Measurements from ENCODE around the gene SLC1A5. TPM values are rescaled to one million over a fixed set of nuclear protein-coding genes. Genes with fewer than 3 reads are reported as not detected.

Gene SLC1A5
- total RNA-seq, 4 donors from 2014 or later = 42.8 to 93.6 (median 66.7) TPM

GRCh38 chr19:46788968-46789338 lies 559 bp upstream of the SLC1A5 start:
- H3K4me1 ChIP-seq = peaks cover 39 to 52% (median 52%) of the 10 kb centered on the region in 4 donors
- intact Hi-C loops (cut with DNase I) = no loop called here
- DNase-seq (ENCODE audit: extremely low spot score) = no peak
- peak overlapping the region; percentile 78 to 93 (median 84) for H3K27ac ChIP-seq (replicated peaks in 1 of 4)
- TF ChIP-seq EP300 (IDR thresholded peaks at IDR 0.05) = no peak
- TF ChIP-seq, protein P1, sequence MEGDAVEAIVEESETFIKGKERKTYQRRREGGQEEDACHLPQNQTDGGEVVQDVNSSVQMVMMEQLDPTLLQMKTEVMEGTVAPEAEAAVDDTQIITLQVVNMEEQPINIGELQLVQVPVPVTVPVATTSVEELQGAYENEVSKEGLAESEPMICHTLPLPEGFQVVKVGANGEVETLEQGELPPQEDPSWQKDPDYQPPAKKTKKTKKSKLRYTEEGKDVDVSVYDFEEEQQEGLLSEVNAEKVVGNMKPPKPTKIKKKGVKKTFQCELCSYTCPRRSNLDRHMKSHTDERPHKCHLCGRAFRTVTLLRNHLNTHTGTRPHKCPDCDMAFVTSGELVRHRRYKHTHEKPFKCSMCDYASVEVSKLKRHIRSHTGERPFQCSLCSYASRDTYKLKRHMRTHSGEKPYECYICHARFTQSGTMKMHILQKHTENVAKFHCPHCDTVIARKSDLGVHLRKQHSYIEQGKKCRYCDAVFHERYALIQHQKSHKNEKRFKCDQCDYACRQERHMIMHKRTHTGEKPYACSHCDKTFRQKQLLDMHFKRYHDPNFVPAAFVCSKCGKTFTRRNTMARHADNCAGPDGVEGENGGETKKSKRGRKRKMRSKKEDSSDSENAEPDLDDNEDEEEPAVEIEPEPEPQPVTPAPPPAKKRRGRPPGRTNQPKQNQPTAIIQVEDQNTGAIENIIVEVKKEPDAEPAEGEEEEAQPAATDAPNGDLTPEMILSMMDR (IDR thresholded peaks at IDR 0.05) = no peak
- no peak for TF ChIP-seq POLR2AphosphoS5 (IDR thresholded peaks at IDR 0.05)
- no peak for TF ChIP-seq POLR2A (IDR thresholded peaks at IDR 0.05; ENCODE audit: low read depth)
- 58% methylated on average over 9 of the region's 9 CpGs for WGBS
- peak overlapping the region; percentile 70 to 90 (median 84) for H3K4me3 ChIP-seq
- peaks cover 0 to 7% (median under 1%) of the 10 kb centered on the region in 4 donors for H3K36me3 ChIP-seq
- H3K27me3 ChIP-seq = peaks cover 0 to 4% (median 0%) of the 10 kb centered on the region in 4 donors
- no peaks in the 10 kb centered on the region for H3K9me3 ChIP-seq

DNA sequence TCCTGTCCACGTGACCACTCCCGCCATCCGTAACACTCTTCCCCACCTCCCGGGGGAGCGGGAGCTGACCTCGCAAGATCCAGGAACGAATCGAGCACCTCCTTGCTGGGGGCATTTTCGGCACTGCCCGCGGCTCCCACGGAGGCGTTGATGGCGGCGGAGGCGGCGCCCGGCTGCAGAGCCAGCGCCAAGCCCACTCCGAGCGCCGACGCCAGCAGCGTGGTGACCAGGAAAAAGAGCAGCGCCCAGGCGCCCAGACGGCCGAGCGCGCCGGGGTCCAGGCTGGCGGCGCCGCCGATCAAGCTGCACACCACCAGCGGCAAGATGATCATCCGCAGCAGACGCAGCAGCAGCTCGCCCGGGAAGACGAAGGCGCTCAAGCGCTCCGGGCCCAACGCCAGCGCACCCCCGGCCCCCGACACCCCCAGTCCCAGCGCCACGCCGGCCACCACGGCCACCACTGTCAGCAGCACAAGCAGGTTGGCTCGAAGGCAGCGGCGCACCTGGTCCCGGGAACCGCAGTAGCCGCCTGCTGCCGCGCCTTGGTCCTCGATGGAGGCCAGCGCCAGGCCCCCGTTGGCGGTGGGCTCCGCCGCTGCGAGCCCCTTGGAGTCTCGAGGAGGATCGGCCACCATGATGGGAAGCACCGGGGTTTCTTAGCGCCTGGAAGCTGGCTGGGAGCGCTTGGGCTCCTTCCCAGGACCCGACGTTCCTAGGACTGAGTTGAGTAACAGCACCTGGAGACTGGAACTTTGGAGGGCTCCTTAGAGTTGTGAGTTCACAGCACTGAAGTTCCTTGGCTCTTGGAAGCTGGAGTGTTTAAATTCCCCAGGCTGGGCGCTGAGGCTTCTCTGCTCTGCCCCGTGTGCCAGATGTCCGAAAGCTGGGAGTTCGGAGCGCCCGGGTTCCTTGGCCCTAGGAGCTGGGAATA lies 798 bp downstream of the SLC1A5 start:
- peaks cover 0 to 4% (median 0%) of the 10 kb centered on the region in 4 donors for H3K27me3 ChIP-seq
- peaks cover 44 to 66% (median 58%) of the 10 kb centered on the region in 4 donors for H3K4me1 ChIP-seq
- TF ChIP-seq POLR2AphosphoS5 (IDR thresholded peaks at IDR 0.05) (peak in 1 of 2 donors; percentile 46), POLR2A (IDR thresholded peaks at IDR 0.05; ENCODE audit: low read depth) (no peak)
- H3K4me3 ChIP-seq = peak overlapping the region; percentile 70 to 90 (median 84)
- WGBS = 0% methylated on average over 24 of the region's 80 CpGs
- H3K27ac ChIP-seq (replicated peaks in 1 of 4) = peak overlapping the region; percentile 78 to 93 (median 84)
- peaks cover 9 to 21% (median 12%) of the 10 kb centered on the region in 4 donors for H3K36me3 ChIP-seq
- peak; percentile 93 for DNase-seq (ENCODE audit: extremely low spot score)
- no peaks in the 10 kb centered on the region for H3K9me3 ChIP-seq
- intact Hi-C loops (cut with DNase I) = no loop called here

- TF ChIP-seq POLR2A (IDR thresholded peaks at IDR 0.05; ENCODE audit: low read depth) = no peak
- TF ChIP-seq EP300 (IDR thresholded peaks at IDR 0.05) = no peak
- TF ChIP-seq, protein P1 (IDR thresholded peaks at IDR 0.05) = no peak
- no peak for TF ChIP-seq POLR2AphosphoS5 (IDR thresholded peaks at IDR 0.05)
- WGBS = 34% methylated on average over 4 of the region's 5 CpGs
- peak overlapping the region; percentile 78 to 93 (median 84) for H3K27ac ChIP-seq (replicated peaks in 1 of 4)
- H3K27me3 ChIP-seq = peaks cover 0 to 4% (median 0%) of the 10 kb centered on the region in 4 donors
- no peak for DNase-seq (ENCODE audit: extremely low spot score)
- peaks cover 44 to 71% (median 58%) of the 10 kb centered on the region in 4 donors for H3K4me1 ChIP-seq
- intact Hi-C loops (cut with DNase I) = no loop called here
- H3K9me3 ChIP-seq = no peaks in the 10 kb centered on the region
- H3K4me3 ChIP-seq = peak overlapping the region; percentile 70 to 90 (median 84)
- H3K36me3 ChIP-seq = peaks cover 14 to 27% (median 18%) of the 10 kb centered on the region in 4 donors
Measured at GRCh38 chr19:46787040-46787330, 1.4 kb downstream of the SLC1A5 start.

DNA sequence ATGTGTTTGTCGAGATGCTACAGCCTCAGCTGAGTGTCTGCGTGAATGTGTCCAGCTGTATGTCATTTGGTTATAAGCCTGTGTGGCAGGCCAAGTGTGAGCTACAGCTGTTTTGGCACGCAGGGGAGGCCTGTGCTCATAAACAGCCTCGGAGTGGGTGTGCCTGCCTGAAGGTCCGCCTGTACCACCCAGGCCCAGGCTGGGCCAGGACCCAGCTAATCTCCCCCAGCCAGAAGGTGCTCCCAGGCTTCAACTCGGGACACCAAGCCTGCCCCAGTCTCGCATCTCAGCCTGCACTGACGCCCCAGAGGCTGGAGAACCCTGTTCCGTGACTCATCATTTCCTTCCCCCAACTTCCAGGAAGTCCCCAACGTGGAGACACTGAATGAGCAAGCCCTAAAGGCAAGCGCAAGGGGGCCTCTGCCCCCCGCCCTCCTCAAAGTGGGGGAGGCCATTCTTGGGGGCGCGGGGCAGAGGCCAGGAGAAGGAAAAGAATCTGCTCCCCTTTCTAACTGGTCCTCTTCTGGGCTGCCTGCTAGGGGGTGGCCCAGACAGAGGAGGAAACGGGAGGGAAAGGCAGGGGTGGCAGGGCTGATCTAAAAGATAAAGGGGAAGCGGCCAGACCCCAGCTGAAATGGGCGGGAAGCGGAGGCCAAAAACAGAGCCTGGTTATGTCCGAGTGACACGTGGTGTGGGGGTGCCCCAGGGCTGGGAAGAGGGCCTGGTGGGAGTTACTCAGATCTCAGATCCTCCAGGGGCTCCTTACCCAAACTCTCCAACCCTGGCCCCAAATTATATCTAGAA lies 2.0 kb downstream of the SLC1A5 start:
- H3K36me3 ChIP-seq = peaks cover 18 to 32% (median 24%) of the 10 kb centered on the region in 4 donors
- no peaks in the 10 kb centered on the region for H3K9me3 ChIP-seq
- H3K4me1 ChIP-seq = peaks cover 44 to 71% (median 58%) of the 10 kb centered on the region in 4 donors
- H3K4me3 ChIP-seq = peak overlapping the region; percentile 70 to 90 (median 84)
- intact Hi-C loops (cut with DNase I) = no loop called here
- H3K27me3 ChIP-seq = peaks cover 0 to 4% (median 0%) of the 10 kb centered on the region in 4 donors
- WGBS = 52% methylated on average over 16 of the region's 20 CpGs
- peak; percentile 94 for DNase-seq (ENCODE audit: extremely low spot score)
- peak overlapping the region; percentile 78 to 93 (median 84) for H3K27ac ChIP-seq (replicated peaks in 1 of 4)
- TF ChIP-seq POLR2AphosphoS5 (IDR thresholded peaks at IDR 0.05) (peak; percentile 60 to 74), POLR2A (IDR thresholded peaks at IDR 0.05; ENCODE audit: low read depth) (no peak), EP300 (IDR thresholded peaks at IDR 0.05) (no peak)

DNA sequence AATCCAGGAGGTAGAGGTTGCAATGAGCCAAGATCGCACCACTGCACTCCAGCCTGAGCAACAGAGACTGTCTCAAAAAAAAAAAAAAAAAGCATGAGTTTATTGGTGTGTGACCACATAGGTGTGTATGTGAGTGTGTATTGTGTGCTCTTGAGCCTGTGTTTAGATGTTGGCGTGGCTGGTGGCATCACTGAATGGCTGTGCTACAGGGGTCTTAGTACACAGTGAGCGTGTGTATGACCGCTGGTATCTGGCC lies 2.5 kb downstream of the SLC1A5 start:
- intact Hi-C loops (cut with DNase I) = no loop called here
- H3K27ac ChIP-seq (replicated peaks in 1 of 4) = peak overlapping the region; percentile 78 to 93 (median 84)
- H3K36me3 ChIP-seq = peaks cover 20 to 36% (median 27%) of the 10 kb centered on the region in 4 donors
- H3K4me3 ChIP-seq = peak overlapping the region; percentile 70 to 90 (median 84)
- whole genome bisulfite sequencing = 64% methylated on average over 4 of the region's 4 CpGs
- no peak for DNase-seq (ENCODE audit: extremely low spot score)
- no peaks in the 10 kb centered on the region for H3K9me3 ChIP-seq
- peaks cover 44 to 71% (median 60%) of the 10 kb centered on the region in 4 donors for H3K4me1 ChIP-seq
- peaks cover 0 to 4% (median 0%) of the 10 kb centered on the region in 4 donors for H3K27me3 ChIP-seq
- TF ChIP-seq, protein P1 (IDR thresholded peaks at IDR 0.05) = no peak
- TF ChIP-seq POLR2A (IDR thresholded peaks at IDR 0.05; ENCODE audit: low read depth) (no peak), EP300 (IDR thresholded peaks at IDR 0.05) (no peak), POLR2AphosphoS5 (IDR thresholded peaks at IDR 0.05) (no peak)
